RPMI8226 (cell line): ENCODE measurements around the gene DBH.
A peak's percentile ranks its signal among the peaks of the same experiment; 100 is the strongest.
"Not testable (repeated sequence)": the region's sequence is repeated elsewhere in the genome, so short reads cannot be mapped to it uniquely, and the experiment has no call there.

Experiments used
- DNase-seq: peaks from one replicate; pipeline ENCODE4 v3.0.0-alpha.2; 2015

DBH gene

GRCh38 chr9:133604856-133605255 lies 31.3 kb upstream of the DBH start:
- peak; percentile 79 for DNase-seq

- DNase-seq, result no peak
Observed at GRCh38 chr9:133605446-133605845, 30.7 kb upstream of the DBH start.

GRCh38 chr9:133605856-133606707 lies 30.1 kb upstream of the DBH start:
- no peak for DNase-seq

GRCh38 chr9:133606708-133607025 lies 29.5 kb upstream of the DBH start:
- no peak for DNase-seq

- no peak for DNase-seq
Observed at GRCh38 chr9:133607381-133607780, 28.8 kb upstream of the DBH start.

GRCh38 chr9:133607976-133608375 lies 28.2 kb upstream of the DBH start:
- no peak for DNase-seq

GRCh38 chr9:133608382-133608781 lies 27.8 kb upstream of the DBH start:
- DNase-seq, result no peak

GRCh38 chr9:133608889-133609288 lies 27.3 kb upstream of the DBH start:
- no peak for DNase-seq

GRCh38 chr9:133609311-133610098 lies 26.7 kb upstream of the DBH start, which contains the start of gene FAM163B:
Gene FAM163B, minus strand, starts transcription at chr9:133609389. Its CDS starts 29,166 bp downstream, at chr9:133580223.
- DNase-seq, result no peak

GRCh38 chr9:133610845-133611244 lies 25.3 kb upstream of the DBH start:
- DNase-seq, result no peak

- DNase-seq, result no peak
Observed at GRCh38 chr9:133612051-133612450, 24.1 kb upstream of the DBH start.

- DNase-seq, result no peak
Observed at GRCh38 chr9:133612816-133613215, 23.3 kb upstream of the DBH start.

- no peak for DNase-seq
Observed at GRCh38 chr9:133613432-133613831, 22.7 kb upstream of the DBH start.

GRCh38 chr9:133614056-133614455 lies 22.1 kb upstream of the DBH start:
- no peak for DNase-seq

GRCh38 chr9:133614678-133615077 lies 21.5 kb upstream of the DBH start:
- DNase-seq, result no peak

GRCh38 chr9:133615186-133615585 lies 21.0 kb upstream of the DBH start:
- no peak for DNase-seq

GRCh38 chr9:133615606-133616188 lies 20.5 kb upstream of the DBH start:
- DNase-seq, result no peak

- DNase-seq, result no peak
Observed at GRCh38 chr9:133616643-133617405, 19.3 kb upstream of the DBH start.

- no peak for DNase-seq
Observed at GRCh38 chr9:133618726-133619125, 17.4 kb upstream of the DBH start.

GRCh38 chr9:133619791-133620190 lies 16.4 kb upstream of the DBH start:
- DNase-seq, result peak; percentile 83

- no peak for DNase-seq
Observed at GRCh38 chr9:133621725-133622267, 14.4 kb upstream of the DBH start.

GRCh38 chr9:133622555-133622954 lies 13.6 kb upstream of the DBH start:
- DNase-seq, result no peak

GRCh38 chr9:133626008-133626407 lies 10.2 kb upstream of the DBH start:
- DNase-seq, result not testable (repeated sequence)
